Heart right ventricle (tissue), 16 donors: Measurements from ENCODE around the gene PYGB. TPM values are rescaled to one million over a fixed set of nuclear protein-coding genes. Genes with fewer than 3 reads are reported as not detected.

Experiments used
- ATAC-seq, 8 donors: fragments of 200-7000 bp; cut with Tn5 transposase; one replicate each; pipeline ENCODE4 v1.9.1; 2020; ENCODE audit warnings: mild to moderate bottlenecking in 8 of 8, moderate library complexity in 8 of 8, moderate number of reproducible peaks in 1 of 8
- DNase-seq, 2 donors: peaks; one replicate each; pipeline ENCODE4 v3.0.0-alpha.2; 2020
- H3K27ac ChIP-seq, 10 donors: fragments of 200-600 bp; sonication (generic) in 2 of 10; one replicate each; pipeline versions ENCODE4 v1.5.0 to v1.8.0; 2020 to 2022; ENCODE audit warnings: mild to moderate bottlenecking in 3 of 10
- H3K27me3 ChIP-seq, 7 donors: fragments of 200-600 bp; one replicate each; pipeline ENCODE4 v1.8.0; 2021 to 2022; ENCODE audit warnings: mild to moderate bottlenecking in 2 of 7
- H3K36me3 ChIP-seq, 9 donors: fragments of 200-600 bp; sonication (generic) in 1 of 9; one replicate each; pipeline versions ENCODE4 v1.5.0 to v1.8.0; 2020 to 2022; ENCODE audit warnings: mild to moderate bottlenecking in 2 of 9
- H3K4me1 ChIP-seq, 9 donors: fragments of 200-600 bp; sonication (generic) in 1 of 9; one replicate each; pipeline versions ENCODE4 v1.5.0 to v1.8.0; 2020 to 2022; ENCODE audit warnings: mild to moderate bottlenecking in 4 of 9
- H3K4me3 ChIP-seq, 10 donors: fragments of 200-600 bp; sonication (generic) in 2 of 10; one replicate each; pipeline versions ENCODE4 v1.5.0 to v1.8.0; 2020 to 2022; ENCODE audit warnings: mild to moderate bottlenecking in 7 of 10, moderate library complexity in 2 of 10
- H3K9me3 ChIP-seq, 11 donors: fragments of 200-600 bp in 10 of 11; sonication (generic) in 2 of 11; one replicate each; pipeline versions ENCODE4 v1.5.0 to v1.8.0; 2013 to 2022; ENCODE audit warnings: mild to moderate bottlenecking in 2 of 11, control low read depth in 1 of 11, moderate library complexity in 1 of 11
- WGBS, 2 donors: extraction: QIAGEN DNeasy Blood & Tissue Kit; methylation state at CpG; one replicate each; pipeline ENCODE4 v1.1.7; 2013; ENCODE audit warnings: inconsistent platforms in 1 of 2; 5-methylcytosine and 5-hydroxymethylcytosine counted together
- intact Hi-C, 10 donors: fragments of 100-400 bp; cut with DNase I; formaldehyde crosslinking; loops; one replicate each; pipeline versions ENCODE4 v1.11.1 to v1.14.2; 2022
- polyA plus RNA-seq, 2 donors: library from polyadenylated mRNA; stranded (reverse); fragments of 200-250 nt; gene quantifications; one replicate each; pipeline ENCODE4 v1.2.3, GENCODE V29; 2013
- total RNA-seq, 10 donors: library from RNA; stranded (reverse); fragmentation: NEBNext Ultra II Directional in 3 of 10; extraction: Animal tissue kit (Norgen Biotek cat#: 25700) in 3 of 10; gene quantifications; one replicate each; pipeline versions ENCODE4 v1.2.1 to v1.2.4, GENCODE V29; 2021 to 2023
- TF ChIP-seq, protein P1 (sequence below), 9 donors: fragments of 200-600 bp; sonication (generic) in 2 of 9; IDR thresholded peaks; one replicate each; pipeline versions ENCODE4 v1.5.0 to v1.8.0; 2021 to 2022; ENCODE audit warnings: antibody characterized with exemption in 9 of 9, mild to moderate bottlenecking in 5 of 9, moderate library complexity in 1 of 9
- donor health status: Arrhythmogenic right ventricular cardiomyopathy.
- donor health status: ischemic (EF 13 %, LVEDD 7.1; RV severe dilation, severe dysfunction).
- donor health status: healthy with polysubstance abuse.
- donor health status: DM: no; HTN: yes; CAD: no.
- donor health status: DM: no; HTN: no; CAD: no.
- donor health status: ischemic (EF 25% LVEDD 6.9; RV normal size, moderate dysfunction).
- donor health status: ischemic (EF 25% LVEDD 5.7; RV mildly dilated, moderate dysfunction).
- donor health status: healthy.
- donor health status: DM: yes; HTN: yes; CAD: no.
- donor health status: Ischemic cardiomyopathy.
- donor health status: ischemic (EF 35%, LVEDD 5.7; RV mildly dilated, moderate dysfunction).
- donor health status: nonischemic (EF 11% LVEDD 7.7; RV severe dilation, severe dysfunction).
- donor health status: DM: yes; HTN: yes; CAD: no.
- donor health status: PGD.
- donor health status: ischemic (EF 29% LVEDD 5.4; RV normal size, mild dysfunction).
- donor health status: nonischemic (EF 23%, LVEDD 6.1; RV moderate dilation, normal function).

PYGB gene
- total and polyA plus RNA-seq, 12 donors, result 83.1 to 462 (median 269) TPM

DNA sequence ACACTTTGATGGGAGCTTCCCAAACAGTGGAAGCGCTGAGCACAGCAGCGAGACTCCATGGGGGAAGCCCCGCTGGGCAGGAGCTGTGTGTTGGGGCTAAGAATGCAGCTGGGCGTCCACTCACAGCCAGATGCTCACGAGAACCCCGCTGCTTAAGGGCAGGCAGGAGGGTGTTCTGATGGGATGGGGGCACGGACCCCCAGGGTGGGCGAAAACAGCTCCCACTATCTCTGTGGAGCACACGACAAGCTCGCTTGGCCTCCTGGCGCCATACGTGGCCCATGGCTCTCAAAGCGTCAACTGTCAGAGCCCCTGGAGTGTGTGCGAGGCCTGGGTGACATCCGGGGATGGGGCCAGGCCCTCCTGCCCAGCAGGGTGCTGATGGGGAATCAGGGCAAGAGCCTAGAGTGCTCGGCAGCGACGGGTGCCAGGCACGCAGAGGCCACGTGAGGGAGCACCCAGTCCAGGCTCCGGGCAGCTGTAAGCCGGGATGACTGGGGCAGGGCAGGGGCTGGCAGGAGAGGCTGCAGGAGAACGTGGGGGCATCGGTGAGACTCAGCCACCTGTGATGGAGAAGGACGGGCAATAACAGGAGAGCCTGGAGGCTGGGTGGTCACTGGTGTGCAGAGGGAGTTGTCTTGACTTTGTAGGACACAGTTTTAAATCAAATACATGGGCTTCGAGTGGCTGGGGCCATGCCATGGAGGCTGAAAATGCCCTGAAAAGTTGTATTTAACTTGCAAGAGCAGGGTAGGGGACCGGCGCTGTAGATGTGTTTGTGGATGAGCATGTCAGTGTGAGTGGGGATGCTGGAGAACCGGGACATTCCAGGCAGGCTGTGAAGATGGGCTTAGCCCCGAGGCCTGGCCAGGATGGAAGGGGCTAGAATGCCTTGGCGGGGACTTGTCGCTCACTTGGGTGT lies 27.3 kb downstream of the PYGB start:
- H3K36me3 ChIP-seq, result peaks cover 0 to 99% (median 71%) of the 10 kb centered on the region in 9 donors
- H3K9me3 ChIP-seq, result no peaks in the 10 kb centered on the region
- 57 to 76% methylated on average over 32 of the region's 32 CpGs for WGBS, 2 donors
- peak; percentile 54 to 71 for DNase-seq
- TF ChIP-seq, protein P1, sequence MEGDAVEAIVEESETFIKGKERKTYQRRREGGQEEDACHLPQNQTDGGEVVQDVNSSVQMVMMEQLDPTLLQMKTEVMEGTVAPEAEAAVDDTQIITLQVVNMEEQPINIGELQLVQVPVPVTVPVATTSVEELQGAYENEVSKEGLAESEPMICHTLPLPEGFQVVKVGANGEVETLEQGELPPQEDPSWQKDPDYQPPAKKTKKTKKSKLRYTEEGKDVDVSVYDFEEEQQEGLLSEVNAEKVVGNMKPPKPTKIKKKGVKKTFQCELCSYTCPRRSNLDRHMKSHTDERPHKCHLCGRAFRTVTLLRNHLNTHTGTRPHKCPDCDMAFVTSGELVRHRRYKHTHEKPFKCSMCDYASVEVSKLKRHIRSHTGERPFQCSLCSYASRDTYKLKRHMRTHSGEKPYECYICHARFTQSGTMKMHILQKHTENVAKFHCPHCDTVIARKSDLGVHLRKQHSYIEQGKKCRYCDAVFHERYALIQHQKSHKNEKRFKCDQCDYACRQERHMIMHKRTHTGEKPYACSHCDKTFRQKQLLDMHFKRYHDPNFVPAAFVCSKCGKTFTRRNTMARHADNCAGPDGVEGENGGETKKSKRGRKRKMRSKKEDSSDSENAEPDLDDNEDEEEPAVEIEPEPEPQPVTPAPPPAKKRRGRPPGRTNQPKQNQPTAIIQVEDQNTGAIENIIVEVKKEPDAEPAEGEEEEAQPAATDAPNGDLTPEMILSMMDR (IDR thresholded peaks at IDR 0.05), result peak in 2 of 9 donors; percentile 33 to 38
- no peaks in the 10 kb centered on the region for H3K27me3 ChIP-seq
- H3K4me1 ChIP-seq, result peaks cover 0 to 79% (median 43%) of the 10 kb centered on the region in 9 donors
- intact Hi-C loops, result loop anchor here in 1 of 10 donors (2.0 kb wide), 1 partner anchor 22 kb away; no protein-coding TSS in a partner anchor
- no peak overlapping the region for H3K4me3 ChIP-seq
- H3K27ac ChIP-seq, result peak overlapping the region in 8 of 10 donors; percentile 31 to 73 (median 46)
- peak; percentile 44 to 72 (median 64) for ATAC-seq

DNA sequence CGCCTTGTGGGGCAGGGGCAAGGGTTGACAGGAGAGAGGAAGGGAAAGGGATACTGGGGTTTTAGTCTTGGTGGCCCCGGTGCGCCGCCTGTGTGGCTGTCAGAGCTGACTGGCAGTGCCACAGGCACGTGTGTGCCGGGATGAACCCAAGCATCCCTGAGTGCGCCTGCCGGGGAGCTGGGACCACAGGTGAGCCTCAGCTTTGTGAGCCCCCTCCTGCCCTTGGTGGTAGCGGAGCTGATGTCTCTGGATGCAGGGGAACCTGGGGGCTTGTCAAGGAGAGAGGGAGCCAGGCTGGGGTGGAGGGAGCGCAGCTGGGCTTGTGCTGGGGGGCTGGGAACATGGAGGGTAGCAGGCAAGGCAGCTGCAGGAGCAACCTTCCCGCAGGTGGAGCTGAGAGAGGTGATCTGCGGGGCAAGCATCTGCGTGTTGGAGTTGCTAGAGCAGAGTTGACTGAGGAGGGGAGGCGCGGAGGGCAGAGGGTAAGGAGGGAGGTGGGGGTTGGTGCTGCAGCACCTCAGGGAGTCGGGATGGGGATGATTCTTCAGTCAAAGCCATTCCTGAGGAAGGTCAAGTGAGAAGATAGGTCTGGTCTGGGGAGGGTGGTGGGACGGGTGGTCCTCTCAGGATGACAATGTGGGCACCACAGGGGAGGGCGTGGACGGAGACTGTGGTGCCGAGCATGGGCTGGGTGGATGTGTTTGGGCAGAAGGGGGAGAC lies 28.1 kb downstream of the PYGB start:
- peaks cover 0 to 75% (median 43%) of the 10 kb centered on the region in 9 donors for H3K4me1 ChIP-seq
- no peak overlapping the region for H3K4me3 ChIP-seq
- ATAC-seq (no peak), DNase-seq (peak in 1 of 2 donors; percentile 2)
- 88 to 95% methylated on average over 20 of the region's 20 CpGs for WGBS, 2 donors
- H3K36me3 ChIP-seq, result peaks cover 0 to 99% (median 71%) of the 10 kb centered on the region in 9 donors
- TF ChIP-seq, protein P1 (IDR thresholded peaks at IDR 0.05), result no peak
- peak overlapping the region in 8 of 10 donors; percentile 15 to 68 (median 58) for H3K27ac ChIP-seq
- intact Hi-C loops, result loop anchor here in 1 of 10 donors (2.0 kb wide), 1 partner anchor 23 kb away; no protein-coding TSS in a partner anchor
- H3K9me3 ChIP-seq, result no peaks in the 10 kb centered on the region
- no peaks in the 10 kb centered on the region for H3K27me3 ChIP-seq

DNA sequence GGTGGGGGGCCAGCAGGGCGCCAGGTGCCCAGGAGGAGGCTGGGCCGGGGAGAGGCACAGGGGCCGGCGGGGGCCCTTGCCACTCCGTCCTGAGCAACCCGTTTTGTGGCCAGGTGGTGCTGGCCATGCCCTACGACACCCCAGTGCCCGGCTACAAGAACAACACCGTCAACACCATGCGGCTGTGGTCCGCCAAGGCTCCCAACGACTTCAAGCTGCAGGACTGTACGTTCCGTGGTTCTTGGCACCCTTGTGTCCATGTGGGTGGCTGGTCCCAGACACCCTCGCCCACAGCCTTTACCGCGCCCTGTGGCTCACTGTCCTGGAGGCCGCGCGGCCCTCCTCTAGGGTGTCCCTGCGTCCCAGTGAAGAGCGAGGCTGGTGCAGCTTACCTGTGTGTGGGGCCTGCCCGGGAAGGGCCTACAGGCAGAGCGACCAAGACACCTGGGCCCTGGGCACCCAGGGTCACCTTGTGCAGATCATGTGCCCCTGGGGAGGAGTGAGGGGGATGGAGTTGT lies 28.7 kb downstream of the PYGB start:
- intact Hi-C loops, result no loop called here
- H3K27me3 ChIP-seq, result no peaks in the 10 kb centered on the region
- peak overlapping the region in 8 of 10 donors; percentile 20 to 68 (median 58) for H3K27ac ChIP-seq
- ATAC-seq (peak in 6 of 8 donors; percentile 0 to 17 (median 1)), DNase-seq (peak in 1 of 2 donors; percentile 4)
- peaks cover 0 to 99% (median 69%) of the 10 kb centered on the region in 9 donors for H3K36me3 ChIP-seq
- no peaks in the 10 kb centered on the region for H3K9me3 ChIP-seq
- no peak overlapping the region for H3K4me3 ChIP-seq
- peaks cover 0 to 70% (median 40%) of the 10 kb centered on the region in 9 donors for H3K4me1 ChIP-seq
- TF ChIP-seq, protein P1 (IDR thresholded peaks at IDR 0.05), result no peak
- WGBS, 2 donors, result 76 to 83% methylated on average over 24 of the region's 24 CpGs
